Measurements from ENCODE around the gene CKAP4.

Gene CKAP4

GRCh38 chr12:106274575-106275121 is 26.8 kb upstream of the CKAP4 start:
- DNase-seq (ENCODE audit: low read depth), result no peak

- no peak for DNase-seq (ENCODE audit: low read depth)
Measured at GRCh38 chr12:106274012-106274411, 26.2 kb upstream of the CKAP4 start.

DNA sequence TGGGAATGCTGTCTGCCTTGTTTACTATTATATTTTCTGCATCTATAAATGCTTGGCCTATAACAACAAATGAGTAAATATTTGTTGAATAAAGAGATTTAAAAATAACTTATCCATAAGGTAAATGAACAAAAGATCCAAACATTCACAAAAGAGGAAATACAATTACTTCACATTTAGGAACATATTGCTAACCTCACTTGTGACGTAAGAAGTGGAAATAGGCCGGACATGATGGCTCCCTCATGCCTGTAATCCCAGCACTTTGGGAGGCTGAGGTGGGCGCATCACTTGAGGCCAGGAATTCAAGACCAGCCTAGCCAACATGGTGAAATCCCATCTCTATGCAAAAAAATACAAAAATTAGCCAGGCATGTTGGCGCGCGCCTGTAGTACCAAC is 25.7 kb upstream of the CKAP4 start:
- DNase-seq (ENCODE audit: low read depth), result no peak

DNA sequence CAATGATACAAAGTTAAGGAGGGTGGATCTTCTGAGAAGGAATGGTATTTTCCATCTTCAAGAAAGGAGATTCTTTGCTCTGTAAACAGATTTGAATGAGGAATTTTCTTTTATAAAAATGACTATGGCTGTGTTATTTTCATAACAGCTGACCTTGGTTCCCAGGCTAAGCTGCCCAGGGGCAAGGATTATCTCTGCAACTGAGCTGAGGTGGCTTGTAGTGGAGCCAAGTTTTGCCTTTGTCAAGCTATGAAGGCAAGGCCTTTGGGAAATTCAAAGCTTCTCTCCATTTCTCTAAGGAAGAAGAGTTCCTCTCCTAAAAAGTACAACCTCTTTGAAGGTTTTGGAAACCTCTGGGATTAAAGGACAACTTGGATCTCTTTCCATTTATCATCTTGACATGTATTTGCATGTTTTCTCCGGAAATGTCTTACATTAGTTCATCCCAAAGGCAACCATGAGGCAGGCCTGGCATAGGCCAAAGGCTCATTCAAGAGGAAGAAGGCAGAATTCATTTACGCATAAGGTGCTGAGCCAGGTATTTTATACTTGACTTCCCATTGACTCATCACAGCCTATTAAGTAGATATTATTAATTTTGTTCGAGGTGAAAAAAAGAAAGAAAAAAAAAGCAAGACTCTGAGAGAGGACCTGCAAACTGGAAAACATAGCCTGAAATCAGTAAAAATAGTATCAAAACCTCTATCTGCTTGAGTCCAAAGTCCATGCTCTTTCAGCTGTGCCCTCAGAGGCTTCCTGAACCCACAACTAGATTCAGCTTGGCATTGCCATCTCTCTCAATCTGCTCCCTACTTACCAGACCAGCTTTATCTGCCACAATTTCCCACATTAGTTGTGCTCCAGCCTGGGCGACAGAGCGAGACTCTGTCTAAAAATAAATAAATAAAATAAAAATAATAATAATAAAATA is 24.0 kb upstream of the CKAP4 start:
- DNase-seq (ENCODE audit: low read depth), result no peak

DNA sequence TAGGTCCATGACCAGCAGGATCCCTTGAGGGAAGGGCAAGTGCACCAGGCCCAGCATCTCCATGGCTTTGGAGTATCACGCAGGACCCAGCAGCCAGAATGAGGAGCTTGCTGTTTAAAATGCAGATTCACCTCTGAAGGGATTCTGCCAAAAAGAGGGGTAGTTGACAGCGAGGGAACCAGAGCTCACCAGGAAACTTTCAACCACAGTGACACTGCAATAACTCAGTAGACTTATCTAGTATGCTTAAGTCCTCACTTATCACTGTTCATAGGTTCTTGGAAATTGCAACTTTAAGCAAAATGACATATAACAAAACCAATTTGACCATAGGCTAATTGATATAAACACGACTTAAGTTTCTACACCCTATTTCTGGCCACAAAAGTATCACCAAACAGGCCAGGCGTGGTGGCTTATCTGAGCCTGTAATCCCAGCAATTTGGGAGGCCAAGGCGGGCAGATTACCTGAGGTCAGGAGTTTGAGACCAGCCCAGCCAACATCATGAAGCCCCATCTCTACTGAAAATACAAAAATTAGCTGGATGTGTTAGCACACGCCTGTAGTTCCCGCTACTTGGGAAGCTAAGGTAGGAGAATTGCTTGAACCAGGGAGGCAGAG is 21.4 kb upstream of the CKAP4 start:
- DNase-seq (ENCODE audit: low read depth), result no peak

DNA sequence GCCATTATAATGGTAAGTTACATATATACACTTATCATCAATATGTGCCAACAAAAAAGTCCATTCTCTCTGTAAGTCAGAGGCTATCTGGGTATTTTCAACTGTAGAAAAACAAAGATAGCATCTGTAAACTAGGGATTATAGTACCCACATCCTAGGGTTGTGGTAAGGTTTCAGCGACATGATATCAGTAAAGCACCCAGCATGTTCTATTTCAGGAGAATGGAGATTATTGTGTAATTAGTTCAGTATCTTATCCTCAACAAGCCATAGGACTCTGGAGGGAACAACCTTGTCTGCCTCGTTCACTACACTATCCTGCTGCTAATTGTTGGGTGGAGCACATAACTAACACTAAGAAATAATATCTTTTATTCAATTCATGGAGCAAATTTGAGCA is 19.7 kb upstream of the CKAP4 start:
- no peak for DNase-seq (ENCODE audit: low read depth)

- no peak for DNase-seq (ENCODE audit: low read depth)
Measured at GRCh38 chr12:106265116-106265515, 17.3 kb upstream of the CKAP4 start.

DNA sequence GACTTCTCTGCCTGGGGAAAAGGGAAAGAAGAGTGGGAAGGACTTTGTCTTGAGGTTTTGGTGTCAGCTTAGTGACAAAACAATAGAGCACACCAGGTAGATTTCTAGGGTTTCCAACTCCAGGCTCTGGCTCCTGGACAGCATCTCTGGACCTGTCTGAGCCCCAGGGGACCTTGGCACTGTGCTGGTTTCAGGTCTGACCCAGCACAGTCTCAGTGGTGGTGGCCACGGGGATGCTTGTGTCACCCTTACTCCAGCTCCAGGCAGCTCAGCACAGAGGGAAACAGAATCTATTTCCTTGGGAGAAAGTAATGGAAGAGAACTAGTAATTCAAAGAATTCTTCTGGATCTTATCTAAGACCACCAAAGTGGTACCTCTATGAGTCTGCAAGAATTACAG is 11.1 kb upstream of the CKAP4 start:
- no peak for DNase-seq (ENCODE audit: low read depth)

DNA sequence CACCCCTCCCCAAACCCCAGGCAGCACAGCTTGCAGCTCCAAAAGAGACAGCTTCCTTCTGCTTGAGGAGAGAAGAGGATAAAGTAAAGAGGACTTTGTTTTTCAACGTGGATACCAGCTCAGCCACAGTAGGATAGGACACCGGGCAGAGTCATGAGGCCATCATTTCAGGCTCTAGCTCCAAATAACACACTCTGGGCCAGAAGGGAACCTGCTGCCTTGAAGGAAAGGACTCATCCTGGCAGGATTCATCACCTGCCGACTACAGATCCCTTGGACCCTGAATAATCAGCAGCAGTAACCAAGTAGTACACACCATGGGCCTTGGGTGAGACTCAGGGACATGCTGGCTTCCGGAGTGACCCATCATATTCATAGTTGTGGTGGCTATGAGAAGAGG is 10.4 kb upstream of the CKAP4 start:
- no peak for DNase-seq (ENCODE audit: low read depth)

DNA sequence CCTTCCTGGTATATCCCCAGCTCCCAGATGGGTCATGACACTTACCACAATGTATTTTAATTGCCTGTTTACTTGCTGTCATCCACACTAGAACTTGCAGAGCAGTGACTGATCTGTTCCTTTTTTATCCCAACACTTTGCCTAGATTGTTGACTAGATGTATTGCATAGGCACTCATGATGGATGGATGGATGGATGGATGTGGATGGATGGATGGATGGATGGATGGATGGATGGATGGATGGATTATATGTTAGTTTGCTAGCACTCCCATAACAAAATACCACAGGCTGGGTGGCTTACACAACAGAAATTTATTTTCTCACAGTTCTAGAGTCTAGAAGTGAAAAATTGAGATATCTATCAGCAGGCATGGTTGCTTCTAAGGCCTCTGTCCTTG is 8.7 kb upstream of the CKAP4 start:
- no peak for DNase-seq (ENCODE audit: low read depth)

GRCh38 chr12:106255952-106256351 is 8.1 kb upstream of the CKAP4 start:
- no peak for DNase-seq (ENCODE audit: low read depth)

DNA sequence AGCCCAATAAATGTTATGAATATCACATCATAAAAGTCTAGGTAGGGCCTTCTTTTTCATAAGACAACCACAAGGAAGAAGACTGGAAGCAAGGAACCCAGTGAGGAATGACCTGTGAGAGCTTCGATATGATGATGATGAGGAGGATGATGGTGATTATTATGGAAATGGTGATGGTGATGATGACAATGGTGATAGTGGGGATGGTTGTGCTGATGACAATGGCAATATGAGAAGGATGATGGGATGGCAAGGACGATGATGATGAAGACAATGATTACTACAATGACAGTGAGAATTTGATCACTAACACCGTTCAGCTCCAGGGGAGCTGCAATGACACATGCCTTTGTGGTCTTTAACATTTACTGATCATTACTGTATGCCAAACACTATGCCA is 7.7 kb upstream of the CKAP4 start:
- DNase-seq (ENCODE audit: low read depth), result no peak

- DNase-seq (ENCODE audit: low read depth), result no peak
Measured at GRCh38 chr12:106254724-106255123, 6.9 kb upstream of the CKAP4 start.

GRCh38 chr12:106251631-106252455 is 4.0 kb upstream of the CKAP4 start:
- no peak for DNase-seq (ENCODE audit: low read depth)

DNA sequence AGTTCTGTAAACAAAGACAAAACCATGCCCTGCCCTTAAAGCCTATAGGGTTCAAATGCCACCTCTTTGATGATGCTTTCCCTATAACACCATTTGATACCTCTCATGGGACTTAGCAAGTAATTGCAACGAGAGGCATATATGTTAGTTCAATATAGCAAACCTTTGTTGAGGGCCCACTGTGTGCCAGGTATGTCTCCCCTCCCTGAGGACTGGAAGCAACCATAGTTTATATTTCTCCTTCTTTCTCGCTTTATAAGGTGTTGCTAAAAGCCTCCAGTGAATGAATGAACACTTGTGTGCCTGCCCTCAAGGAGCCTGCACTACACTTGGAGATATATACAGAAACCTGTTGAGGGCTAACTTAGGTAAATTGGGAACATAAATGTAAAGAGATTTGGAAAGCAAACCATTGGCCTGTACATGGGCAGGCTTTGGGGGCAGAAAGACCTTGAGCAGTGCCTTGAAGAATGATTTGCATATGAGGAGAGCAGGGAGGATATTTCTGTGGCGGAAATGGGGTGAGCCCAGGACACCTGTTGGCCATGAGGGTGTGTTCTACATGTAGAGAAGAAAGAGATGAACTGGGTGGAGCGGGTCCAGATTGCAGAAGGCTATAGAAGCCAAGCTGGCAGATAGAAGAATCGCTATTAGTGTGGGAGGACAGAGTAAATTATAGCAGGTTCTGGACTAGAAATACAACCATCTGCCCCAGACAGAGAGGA is 1.8 kb upstream of the CKAP4 start:
- no peak for DNase-seq (ENCODE audit: low read depth)

- no peak for DNase-seq (ENCODE audit: low read depth)
Measured at GRCh38 chr12:106248846-106249371, 1.1 kb upstream of the CKAP4 start.

DNA sequence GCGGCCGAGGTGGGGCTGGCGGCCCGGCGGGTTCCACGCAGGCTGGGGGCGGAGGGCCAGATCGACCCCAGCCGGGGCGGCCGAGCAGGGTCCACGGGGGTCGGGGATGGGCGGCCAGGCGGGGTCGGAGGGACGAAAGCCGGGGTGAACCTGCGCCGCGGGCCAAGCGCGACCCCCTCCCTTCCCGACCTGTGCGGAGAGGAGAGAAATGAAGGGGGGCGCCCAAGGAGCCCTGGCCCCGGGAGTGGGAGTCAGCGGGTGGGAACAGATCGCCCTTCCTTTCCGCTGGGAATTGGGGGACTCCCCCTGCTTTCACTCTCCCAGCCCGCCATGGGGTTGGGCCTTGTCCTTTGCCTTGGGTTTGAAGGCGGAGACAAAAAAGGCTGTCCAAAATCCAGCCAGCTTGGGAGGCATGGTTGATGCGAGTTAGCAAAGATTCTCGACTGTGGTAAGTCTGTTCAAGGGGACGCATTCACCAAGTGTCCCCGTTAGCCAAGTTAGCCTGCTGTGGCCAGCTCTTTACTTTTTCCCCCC is 559 bp upstream of the CKAP4 start:
- no peak for DNase-seq (ENCODE audit: low read depth)

- DNase-seq (ENCODE audit: low read depth), result no peak
Measured at GRCh38 chr12:106246891-106247673, 738 bp downstream of the CKAP4 start.

DNA sequence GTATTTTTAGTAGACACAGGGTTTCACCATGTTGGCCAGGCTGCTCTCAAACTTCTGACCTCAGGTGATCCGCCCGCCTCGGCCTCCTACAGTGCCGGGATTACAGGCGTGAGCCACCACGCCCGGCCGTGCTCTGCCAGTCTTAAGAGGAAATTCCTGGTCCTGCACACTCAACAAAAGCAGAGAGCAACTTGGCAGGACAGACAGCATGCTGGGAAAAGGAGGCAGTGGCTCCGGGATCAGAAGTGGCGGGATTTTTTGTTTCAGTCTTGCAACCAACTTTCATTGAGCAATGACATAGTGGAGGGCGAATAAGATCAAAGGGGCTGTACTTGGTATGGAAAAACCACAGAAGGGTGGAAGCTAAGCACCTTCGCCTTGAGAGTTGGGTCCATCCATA is 2.1 kb downstream of the CKAP4 start:
- no peak for DNase-seq (ENCODE audit: low read depth)

DNA sequence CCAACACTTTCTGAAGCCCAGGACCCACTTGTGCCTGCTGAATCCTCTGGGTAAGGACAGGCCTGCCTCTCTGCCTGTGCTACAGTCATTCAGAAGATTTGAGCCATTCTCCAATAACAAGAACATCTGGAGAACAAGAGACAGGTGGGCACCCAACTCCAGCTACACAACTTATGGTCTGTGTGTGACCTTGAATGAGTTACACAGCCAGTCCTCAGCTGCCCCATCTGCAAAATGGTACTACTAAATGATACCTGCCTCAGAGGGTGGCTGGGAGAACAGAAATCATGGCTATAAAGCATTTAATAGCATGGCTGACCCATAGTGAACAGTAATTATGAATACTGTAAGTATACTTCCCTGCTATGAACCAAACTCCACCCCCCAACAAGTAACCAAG is 4.2 kb downstream of the CKAP4 start:
- no peak for DNase-seq (ENCODE audit: low read depth)

Measured in HS-27A (cell line).